ENCODE results near the gene PTPRM. TPM values are rescaled to one million over a fixed set of nuclear protein-coding genes. Genes with fewer than 3 reads are reported as not detected.

PTPRM gene
- total and polyA plus RNA-seq, 2 donors (not counting 3 experiments of a cell fraction or from before 2014, with no cell fraction given): 37.4 to 43.7 TPM

GRCh38 chr18:7728297-7728696 is 161.2 kb downstream of the PTPRM start:
- Histone ChIP-seq H3K27me3 (ENCODE audit: control insufficient read depth in 2 of 2, insufficient read depth in 2 of 2, low read length in 2 of 2) (no peaks in the 10 kb centered on the region), H3K4me2 (ENCODE audit: insufficient read depth, low read length) (no peak overlapping the region), H2AFZ (ENCODE audit: low read depth, low read length) (no peak overlapping the region), H3K4me1 (ENCODE audit: control insufficient read depth, extremely low read depth, insufficient read depth, low read length) (no peaks in the 10 kb centered on the region), H3K4me3 (replicated peaks in 1 of 3; ENCODE audit: insufficient read depth in 1 of 3, low read depth in 1 of 3, low read length in 3 of 3) (no peak overlapping the region), H3K9me1 (replicated peaks; ENCODE audit: control insufficient read depth, extremely low read depth, insufficient read depth, low read length) (no peaks in the 10 kb centered on the region), H3K9me3 (replicated peaks; ENCODE audit: control insufficient read depth, insufficient read depth, low read length) (no peaks in the 10 kb centered on the region), H3K79me2 (ENCODE audit: control insufficient read depth, insufficient read depth, low read length) (no peaks in the 10 kb centered on the region), H3K36me3 (ENCODE audit: control insufficient read depth in 2 of 2, extremely low read depth in 1 of 2, insufficient read depth in 2 of 2, low read length in 2 of 2) (no peaks in the 10 kb centered on the region), H3K27ac (ENCODE audit: insufficient read depth, low read depth, low read length) (no peak overlapping the region), H3K9ac (replicated peaks; ENCODE audit: extremely low read depth, insufficient read depth, low read length) (no peak overlapping the region), H4K20me1 (replicated peaks; ENCODE audit: control insufficient read depth, extremely low read depth, insufficient read depth, low read length) (no peaks in the 10 kb centered on the region)
- FAIRE-seq (no peak), DNase-seq (ENCODE audit: low read depth, low spot score) (no peak)
- no TSS peak for BruUV-seq (replicated peaks)
- POLR2A ChIA-PET: no interaction called here
- TF ChIP-seq, protein P1, sequence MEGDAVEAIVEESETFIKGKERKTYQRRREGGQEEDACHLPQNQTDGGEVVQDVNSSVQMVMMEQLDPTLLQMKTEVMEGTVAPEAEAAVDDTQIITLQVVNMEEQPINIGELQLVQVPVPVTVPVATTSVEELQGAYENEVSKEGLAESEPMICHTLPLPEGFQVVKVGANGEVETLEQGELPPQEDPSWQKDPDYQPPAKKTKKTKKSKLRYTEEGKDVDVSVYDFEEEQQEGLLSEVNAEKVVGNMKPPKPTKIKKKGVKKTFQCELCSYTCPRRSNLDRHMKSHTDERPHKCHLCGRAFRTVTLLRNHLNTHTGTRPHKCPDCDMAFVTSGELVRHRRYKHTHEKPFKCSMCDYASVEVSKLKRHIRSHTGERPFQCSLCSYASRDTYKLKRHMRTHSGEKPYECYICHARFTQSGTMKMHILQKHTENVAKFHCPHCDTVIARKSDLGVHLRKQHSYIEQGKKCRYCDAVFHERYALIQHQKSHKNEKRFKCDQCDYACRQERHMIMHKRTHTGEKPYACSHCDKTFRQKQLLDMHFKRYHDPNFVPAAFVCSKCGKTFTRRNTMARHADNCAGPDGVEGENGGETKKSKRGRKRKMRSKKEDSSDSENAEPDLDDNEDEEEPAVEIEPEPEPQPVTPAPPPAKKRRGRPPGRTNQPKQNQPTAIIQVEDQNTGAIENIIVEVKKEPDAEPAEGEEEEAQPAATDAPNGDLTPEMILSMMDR (IDR thresholded peaks at IDR 0.05; ENCODE audit: extremely low read depth in 1 of 2, insufficient read depth in 1 of 2, low read depth in 1 of 2, low read length in 2 of 2): no peak
- TF ChIP-seq JUN (IDR thresholded peaks at IDR 0.05; ENCODE audit: borderline replicate concordance, insufficient read depth, insufficient read length, low read depth) (no peak), POLR2AphosphoS5 (IDR thresholded peaks at IDR 0.05; ENCODE audit: insufficient read depth, low read depth, low read length) (no peak), POLR2A (IDR thresholded peaks at IDR 0.05; ENCODE audit: low read depth, low read length) (no peak), GATA2 (IDR thresholded peaks at IDR 0.05; ENCODE audit: insufficient read depth, insufficient read length, low read depth, low read length) (no peak), EZH2 (IDR thresholded peaks at IDR 0.05; ENCODE audit: borderline replicate concordance, low read depth, low read length, severe bottlenecking) (no peak), MYC (IDR thresholded peaks at IDR 0.05; ENCODE audit: low read depth, low read length) (no peak), FOS (IDR thresholded peaks at IDR 0.05; ENCODE audit: borderline replicate concordance, insufficient read depth, low read length) (no peak)
- TF ChIP-seq, protein P2, sequence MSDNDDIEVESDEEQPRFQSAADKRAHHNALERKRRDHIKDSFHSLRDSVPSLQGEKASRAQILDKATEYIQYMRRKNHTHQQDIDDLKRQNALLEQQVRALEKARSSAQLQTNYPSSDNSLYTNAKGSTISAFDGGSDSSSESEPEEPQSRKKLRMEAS (IDR thresholded peaks at IDR 0.05; ENCODE audit: insufficient read depth, insufficient read length): no peak
- CTCF ChIA-PET: no interaction called here
- intact Hi-C loops (cut with micrococcal nuclease): no loop called here
- dilution Hi-C loops (cut with MboI; ENCODE audit: extremely low pct_ligation_motif_present, low sequenced_read_pairs): no loop called here

All from endothelial cell of umbilical vein (primary cell).